Trophoblast cell (in vitro differentiated cells and primary cell): ENCODE measurements around the gene AP1G2.

Experiments used
- DNase-seq, 2 donors: peaks; one replicate each; pipeline ENCODE4 v3.0.0-alpha.2; 2016
- H2AFZ ChIP-seq: 2 replicates; pipeline ENCODE4 v1.6.1; 2013; ENCODE audit warnings: low read length, moderate library complexity, mild to moderate bottlenecking; ENCODE audit not compliant: insufficient read depth, poor library complexity
- H2AK5ac ChIP-seq: 2 replicates; pipeline ENCODE4 v1.6.1; 2013; ENCODE audit warnings: mild to moderate bottlenecking, low read length
- H2BK120ac ChIP-seq: 2 replicates; pipeline ENCODE4 v1.6.1; 2013; ENCODE audit warnings: low read length, mild to moderate bottlenecking, moderate library complexity; ENCODE audit not compliant: insufficient read depth, poor library complexity
- H2BK12ac ChIP-seq: 2 replicates; pipeline ENCODE4 v1.6.1; 2013; ENCODE audit warnings: mild to moderate bottlenecking, low read length, moderate library complexity
- H2BK5ac ChIP-seq: 2 replicates; pipeline ENCODE4 v1.6.1; 2013; ENCODE audit warnings: low read length, low read depth, moderate library complexity, mild to moderate bottlenecking; ENCODE audit not compliant: poor library complexity
- H3K14ac ChIP-seq: 2 replicates; pipeline ENCODE4 v1.6.1; 2013; ENCODE audit warnings: mild to moderate bottlenecking, low read length
- H3K18ac ChIP-seq: 2 replicates; pipeline ENCODE4 v1.6.1; 2013; ENCODE audit warnings: mild to moderate bottlenecking, low read length
- H3K23ac ChIP-seq: 2 replicates; pipeline ENCODE4 v1.6.1; 2013; ENCODE audit warnings: low read length
- H3K27ac ChIP-seq: 2 replicates; pipeline ENCODE4 v1.5.1; 2013; ENCODE audit warnings: low read depth, mild to moderate bottlenecking, inconsistent platforms, low read length, moderate library complexity
- H3K27me3 ChIP-seq: 2 replicates; pipeline ENCODE4 v1.6.1; 2013; ENCODE audit warnings: inconsistent platforms, mild to moderate bottlenecking, low read length, moderate library complexity; ENCODE audit not compliant: insufficient read depth
- H3K36me3 ChIP-seq, 2 experiments: 1 replicate in 1 of 2; 2 replicates in 1 of 2; pipeline ENCODE4 v1.6.1; 2013; ENCODE audit warnings: low read length in 2 of 2, mild to moderate bottlenecking in 2 of 2, moderate library complexity in 1 of 2; ENCODE audit not compliant: insufficient read depth in 2 of 2, control insufficient read depth in 1 of 2
- H3K4ac ChIP-seq: 2 replicates; pipeline ENCODE4 v1.6.1; 2013; ENCODE audit warnings: low read depth, mild to moderate bottlenecking, low read length, moderate library complexity
- H3K4me1 ChIP-seq, 2 experiments: 1 replicate in 1 of 2; 2 replicates in 1 of 2; pipeline ENCODE4 v1.6.1; 2013; ENCODE audit warnings: low read length in 2 of 2, mild to moderate bottlenecking in 2 of 2, moderate library complexity in 1 of 2; ENCODE audit not compliant: insufficient read depth in 2 of 2, control insufficient read depth in 1 of 2
- H3K4me2 ChIP-seq: 2 replicates; pipeline ENCODE4 v1.6.1; 2013; ENCODE audit warnings: inconsistent platforms, mild to moderate bottlenecking, low read length, moderate library complexity
- H3K4me3 ChIP-seq: 2 replicates; pipeline ENCODE4 v1.5.1; 2013; ENCODE audit warnings: mild to moderate bottlenecking, low read depth, low read length, inconsistent platforms
- H3K79me1 ChIP-seq: one replicate; pipeline ENCODE4 v1.6.1; 2013; ENCODE audit warnings: low read length
- H3K79me2 ChIP-seq: 2 replicates; pipeline ENCODE4 v1.6.1; 2013; ENCODE audit warnings: low read length, mild to moderate bottlenecking; ENCODE audit not compliant: control insufficient read depth, insufficient read depth, poor library complexity
- H3K9ac ChIP-seq: 2 replicates; pipeline ENCODE4 v1.6.1; 2013; ENCODE audit warnings: mild to moderate bottlenecking, low read length
- H3K9me3 ChIP-seq: 2 replicates; pipeline ENCODE4 v1.6.1; 2013; ENCODE audit warnings: low read depth, mild to moderate bottlenecking, control low read depth, inconsistent platforms, low read length; ENCODE audit not compliant: insufficient read depth
- H4K12ac ChIP-seq: 2 replicates; pipeline ENCODE4 v1.6.1; 2013; ENCODE audit warnings: low read depth, mild to moderate bottlenecking, low read length, moderate library complexity
- H4K8ac ChIP-seq: 2 replicates; pipeline ENCODE4 v1.6.1; 2013; ENCODE audit warnings: low read depth, mild to moderate bottlenecking, low read length, moderate library complexity
- H4K91ac ChIP-seq: one replicate; pipeline ENCODE4 v1.6.1; 2013; ENCODE audit warnings: low read depth, mild to moderate bottlenecking, low read length, moderate library complexity
- WGBS: extraction: QIAGEN DNeasy Blood & Tissue Kit; methylation state at CpG from one replicate; pipeline ENCODE4 v1.1.7; 2013; ENCODE audit warnings: missing lambda C conversion rate; ENCODE audit not compliant: insufficient read length, insufficient coverage; ENCODE audit errors: extremely low coverage; 5-methylcytosine and 5-hydroxymethylcytosine counted together

AP1G2 gene

DNA sequence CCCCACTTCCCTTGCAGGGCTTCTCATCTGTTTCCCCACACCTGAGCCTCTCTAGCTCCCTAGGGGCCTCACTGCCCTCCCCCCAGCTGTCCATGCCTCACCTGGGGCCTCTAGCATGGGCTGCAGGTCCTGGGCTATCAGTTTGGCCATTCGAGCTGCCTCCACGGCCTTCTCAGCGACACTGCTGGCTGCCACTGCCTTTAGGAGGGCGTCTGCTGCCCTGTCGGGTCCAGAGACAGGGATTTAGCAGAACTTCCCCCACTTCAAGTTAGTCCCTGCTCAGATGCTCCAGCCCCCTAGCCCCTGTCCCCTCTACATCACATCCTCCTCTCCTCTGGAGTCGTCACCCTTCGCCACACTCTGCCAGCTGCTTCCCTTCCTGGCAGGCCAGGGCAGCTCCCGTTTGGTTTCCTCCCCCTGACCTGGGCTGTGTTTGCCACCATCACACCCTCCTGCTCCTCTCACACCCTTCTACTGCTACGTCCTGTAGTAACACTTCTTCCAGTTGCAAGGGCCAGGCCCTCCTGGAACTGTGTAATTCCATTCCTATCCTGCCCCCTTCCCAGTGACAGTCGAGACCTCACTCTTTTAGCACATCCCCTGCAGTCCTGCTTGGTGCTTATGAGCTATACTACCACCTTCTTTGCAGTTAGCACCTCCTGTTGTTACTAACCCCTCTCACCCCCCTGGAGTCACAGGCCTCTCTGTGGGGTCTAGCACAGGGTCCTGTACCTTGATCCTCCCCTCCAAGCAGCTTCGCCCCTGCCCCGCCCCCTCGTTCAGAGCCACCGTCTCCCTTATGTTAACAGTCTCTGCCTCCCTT, 4.3 kb upstream of the AP1G2 start:
- H2BK12ac ChIP-seq = no peak overlapping the region

GRCh38 chr14:23570806-23571483, 3.4 kb upstream of the AP1G2 start:
- H4K91ac ChIP-seq = no peak overlapping the region
- peaks cover 10% of the 10 kb centered on the region for H3K27me3 ChIP-seq
- no peak overlapping the region for H3K4ac ChIP-seq
- H3K23ac ChIP-seq = no peak overlapping the region
- H3K36me3 ChIP-seq = peaks cover 3 to 4% of the 10 kb centered on the region in 2 experiments
- no peak overlapping the region for H2AK5ac ChIP-seq
- no peak overlapping the region for H4K12ac ChIP-seq
- no peak overlapping the region for H3K4me3 ChIP-seq
- H2BK12ac ChIP-seq = no peak overlapping the region
- H3K9ac ChIP-seq = no peak overlapping the region
- no peak overlapping the region for H3K27ac ChIP-seq
- H3K4me1 ChIP-seq = peaks cover 5 to 11% of the 10 kb centered on the region in 2 experiments
- H3K4me2 ChIP-seq = no peak overlapping the region
- H4K8ac ChIP-seq = no peak overlapping the region
- H2BK5ac ChIP-seq = no peak overlapping the region
- DNase-seq = no peak
- H3K9me3 ChIP-seq = peaks cover 7% of the 10 kb centered on the region
- WGBS = no CpG with 5 or more reads among the region's 23 CpGs
- peaks cover 5% of the 10 kb centered on the region for H3K79me2 ChIP-seq
- no peak overlapping the region for H2BK120ac ChIP-seq
- H3K14ac ChIP-seq = no peak overlapping the region
- no peak overlapping the region for H2AFZ ChIP-seq
- no peak overlapping the region for H3K18ac ChIP-seq
- peaks cover 7% of the 10 kb centered on the region for H3K79me1 ChIP-seq

More for the DNA sequence above, 4.3 kb upstream of the AP1G2 start:
- Histone ChIP-seq H3K27ac (no peak overlapping the region), H3K27me3 (peaks cover 20% of the 10 kb centered on the region), H4K91ac (no peak overlapping the region), H3K79me1 (peaks cover 6% of the 10 kb centered on the region), H3K9me3 (peaks cover 11% of the 10 kb centered on the region), H3K14ac (no peak overlapping the region), H2BK120ac (no peak overlapping the region), H3K4me3 (no peak overlapping the region), H3K4me2 (no peak overlapping the region), H3K36me3 (no peaks in the 10 kb centered on the region), H2AK5ac (no peak overlapping the region), H3K4me1 (peaks cover 5 to 12% of the 10 kb centered on the region in 2 experiments), H2AFZ (no peak overlapping the region), H4K12ac (no peak overlapping the region), H3K4ac (no peak overlapping the region), H3K79me2 (peaks cover 5% of the 10 kb centered on the region), H2BK5ac (no peak overlapping the region), H4K8ac (no peak overlapping the region), H3K9ac (no peak overlapping the region), H3K23ac (no peak overlapping the region), H3K18ac (no peak overlapping the region)
- DNase-seq = no peak
- no CpG with 5 or more reads among the region's 14 CpGs for WGBS

- Histone ChIP-seq H2BK120ac (no peak overlapping the region), H2AFZ (no peak overlapping the region), H2BK12ac (no peak overlapping the region), H2BK5ac (no peak overlapping the region), H3K27ac (no peak overlapping the region), H3K4me2 (peak overlapping the region; percentile 9), H3K9ac (no peak overlapping the region), H3K79me1 (peaks cover 7% of the 10 kb centered on the region), H3K14ac (no peak overlapping the region), H4K8ac (peak overlapping the region; percentile 45), H3K18ac (no peak overlapping the region), H3K4me3 (no peak overlapping the region), H3K79me2 (peaks cover 5% of the 10 kb centered on the region), H3K27me3 (no peaks in the 10 kb centered on the region), H3K23ac (no peak overlapping the region), H3K9me3 (no peaks in the 10 kb centered on the region), H3K4me1 (peaks cover 5 to 11% of the 10 kb centered on the region in 2 experiments), H3K4ac (no peak overlapping the region), H3K36me3 (peaks cover 16 to 17% of the 10 kb centered on the region in 2 experiments), H2AK5ac (no peak overlapping the region), H4K91ac (no peak overlapping the region), H4K12ac (peak overlapping the region; percentile 24)
- no peak for DNase-seq
- WGBS = no CpG with 5 or more reads among the region's 7 CpGs
These were observed 2.0 kb upstream of the AP1G2 start for GRCh38 chr14:23569443-23570151.

GRCh38 chr14:23568600-23569331, 1.2 kb upstream of the AP1G2 start:
- Histone ChIP-seq H3K18ac (no peak overlapping the region), H3K9ac (no peak overlapping the region), H2BK120ac (no peak overlapping the region), H2BK12ac (no peak overlapping the region), H2AFZ (no peak overlapping the region), H3K79me2 (peaks cover 5% of the 10 kb centered on the region), H2AK5ac (no peak overlapping the region), H3K14ac (no peak overlapping the region), H3K79me1 (peaks cover 7% of the 10 kb centered on the region), H3K4me2 (no peak overlapping the region), H3K27ac (no peak overlapping the region), H3K4ac (no peak overlapping the region), H3K4me3 (no peak overlapping the region), H2BK5ac (no peak overlapping the region), H4K8ac (peak overlapping the region; percentile 47), H3K9me3 (no peaks in the 10 kb centered on the region), H3K27me3 (no peaks in the 10 kb centered on the region), H3K23ac (no peak overlapping the region), H4K91ac (no peak overlapping the region), H3K4me1 (peaks cover 5 to 11% of the 10 kb centered on the region in 2 experiments), H3K36me3 (peaks cover 24 to 25% of the 10 kb centered on the region in 2 experiments), H4K12ac (no peak overlapping the region)
- no CpG with 5 or more reads among the region's 6 CpGs for WGBS
- DNase-seq = peak in 1 of 2 donors; percentile 13
